Astrocyte (in vitro differentiated cells and primary cell): Measurements from ENCODE around the gene DNAAF1.

Source experiments
- EZH2 ChIP-seq: IDR thresholded peaks from 2 replicates; pipeline ENCODE4 v1.6.1; 2012; ENCODE audit warnings: mild to moderate bottlenecking, low read length, inconsistent platforms; ENCODE audit not compliant: insufficient read depth
- TF ChIP-seq, protein P1 (sequence below): IDR thresholded peaks from 2 replicates; pipeline ENCODE4 v1.5.1; 2011; ENCODE audit warnings: low read depth, mild to moderate bottlenecking, inconsistent platforms, low read length, moderate library complexity; ENCODE audit not compliant: insufficient read depth

DNA sequence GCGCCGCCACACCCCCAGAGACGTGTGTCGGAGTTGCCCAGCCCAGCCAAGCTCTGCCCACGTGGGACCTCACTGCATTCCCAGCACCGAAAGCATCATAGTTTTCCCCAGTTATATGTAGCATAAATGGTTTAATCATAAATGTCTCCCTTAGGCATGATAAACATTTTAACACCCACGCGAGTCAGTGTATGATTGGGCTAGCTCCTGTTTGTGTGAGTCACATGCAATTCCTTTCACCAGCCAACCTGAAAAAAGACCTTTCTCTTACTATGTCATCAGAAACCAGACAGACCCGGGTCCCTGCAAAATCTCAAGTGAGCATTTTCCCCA, 32.6 kb downstream of the DNAAF1 start:
- TF ChIP-seq, protein P1, sequence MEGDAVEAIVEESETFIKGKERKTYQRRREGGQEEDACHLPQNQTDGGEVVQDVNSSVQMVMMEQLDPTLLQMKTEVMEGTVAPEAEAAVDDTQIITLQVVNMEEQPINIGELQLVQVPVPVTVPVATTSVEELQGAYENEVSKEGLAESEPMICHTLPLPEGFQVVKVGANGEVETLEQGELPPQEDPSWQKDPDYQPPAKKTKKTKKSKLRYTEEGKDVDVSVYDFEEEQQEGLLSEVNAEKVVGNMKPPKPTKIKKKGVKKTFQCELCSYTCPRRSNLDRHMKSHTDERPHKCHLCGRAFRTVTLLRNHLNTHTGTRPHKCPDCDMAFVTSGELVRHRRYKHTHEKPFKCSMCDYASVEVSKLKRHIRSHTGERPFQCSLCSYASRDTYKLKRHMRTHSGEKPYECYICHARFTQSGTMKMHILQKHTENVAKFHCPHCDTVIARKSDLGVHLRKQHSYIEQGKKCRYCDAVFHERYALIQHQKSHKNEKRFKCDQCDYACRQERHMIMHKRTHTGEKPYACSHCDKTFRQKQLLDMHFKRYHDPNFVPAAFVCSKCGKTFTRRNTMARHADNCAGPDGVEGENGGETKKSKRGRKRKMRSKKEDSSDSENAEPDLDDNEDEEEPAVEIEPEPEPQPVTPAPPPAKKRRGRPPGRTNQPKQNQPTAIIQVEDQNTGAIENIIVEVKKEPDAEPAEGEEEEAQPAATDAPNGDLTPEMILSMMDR = no peak
- TF ChIP-seq EZH2 = no peak
